GM18499 (cell line): ENCODE data around the gene SMAD6.
"Not testable (repeated sequence)": the region's sequence is repeated elsewhere in the genome, so short reads cannot be mapped to it uniquely, and the experiment has no call there.

Source experiments
- ATAC-seq: cut with Tn5 transposase; IDR thresholded peaks from one replicate; pipeline ENCODE4 v1.9.1; 2021; ENCODE audit warnings: moderate number of reproducible peaks; ENCODE audit not compliant: insufficient read depth, unreplicated experiment

The SMAD6 gene

GRCh38 chr15:66808181-66808824 lies 106.3 kb downstream of the SMAD6 start:
- no peak for ATAC-seq

GRCh38 chr15:66809664-66810063 lies 107.6 kb downstream of the SMAD6 start:
- ATAC-seq = no peak

GRCh38 chr15:66815318-66815717 lies 113.3 kb downstream of the SMAD6 start:
- ATAC-seq = no peak

GRCh38 chr15:66816201-66816600 lies 114.2 kb downstream of the SMAD6 start:
- no peak for ATAC-seq

- ATAC-seq = no peak
Observed at GRCh38 chr15:66819084-66819483, 117.0 kb downstream of the SMAD6 start.

- no peak for ATAC-seq
Observed at GRCh38 chr15:66820481-66821176, 118.6 kb downstream of the SMAD6 start.

- no peak for ATAC-seq
Observed at GRCh38 chr15:66821307-66821706, 119.3 kb downstream of the SMAD6 start.

GRCh38 chr15:66822114-66822513 lies 120.1 kb downstream of the SMAD6 start:
- ATAC-seq = no peak

- no peak for ATAC-seq
Observed at GRCh38 chr15:66822576-66822975, 120.5 kb downstream of the SMAD6 start.

GRCh38 chr15:66823601-66824000 lies 121.6 kb downstream of the SMAD6 start:
- no peak for ATAC-seq

- no peak for ATAC-seq
Observed at GRCh38 chr15:66824424-66824823, 122.4 kb downstream of the SMAD6 start.

- no peak for ATAC-seq
Observed at GRCh38 chr15:66825139-66825538, 123.1 kb downstream of the SMAD6 start.

GRCh38 chr15:66825731-66826130 lies 123.7 kb downstream of the SMAD6 start:
- no peak for ATAC-seq

- ATAC-seq = no peak
Observed at GRCh38 chr15:66826507-66826906, 124.5 kb downstream of the SMAD6 start.

GRCh38 chr15:66827039-66827697 lies 125.1 kb downstream of the SMAD6 start:
- ATAC-seq = no peak

GRCh38 chr15:66827698-66828055 lies 125.6 kb downstream of the SMAD6 start:
- ATAC-seq = no peak

GRCh38 chr15:66828817-66829541 lies 126.9 kb downstream of the SMAD6 start:
- ATAC-seq = not testable (repeated sequence)

GRCh38 chr15:66829551-66830121 lies 127.6 kb downstream of the SMAD6 start:
- no peak for ATAC-seq

GRCh38 chr15:66830358-66830757 lies 128.3 kb downstream of the SMAD6 start:
- ATAC-seq = no peak

GRCh38 chr15:66830823-66831222 lies 128.8 kb downstream of the SMAD6 start:
- no peak for ATAC-seq

- no peak for ATAC-seq
Observed at GRCh38 chr15:66831289-66831688, 129.3 kb downstream of the SMAD6 start.
